ENCODE results near the gene RPTOR.
A peak's percentile ranks its signal among the peaks of the same experiment; 100 is the strongest.

RPTOR gene

GRCh38 chr17:80992948-80993624 lies 448.4 kb downstream of the RPTOR start:
- DNase-seq, result peak; percentile 70

GRCh38 chr17:80995131-80995530 lies 450.5 kb downstream of the RPTOR start:
- no peak for DNase-seq

GRCh38 chr17:80996422-80997305 lies 452.0 kb downstream of the RPTOR start:
- DNase-seq, result no peak

- no peak for DNase-seq
Observed at GRCh38 chr17:80997424-80998117, 452.9 kb downstream of the RPTOR start.

- DNase-seq, result no peak
Observed at GRCh38 chr17:80998118-80998747, 453.6 kb downstream of the RPTOR start.

- DNase-seq, result no peak
Observed at GRCh38 chr17:80998748-80999535, 454.3 kb downstream of the RPTOR start.

- no peak for DNase-seq
Observed at GRCh38 chr17:80999536-81000333, 455.1 kb downstream of the RPTOR start.

- DNase-seq, result no peak
Observed at GRCh38 chr17:81000334-81000630, 455.6 kb downstream of the RPTOR start.

- DNase-seq, result no peak
Observed at GRCh38 chr17:81000631-81001357, 456.2 kb downstream of the RPTOR start.

GRCh38 chr17:81002013-81002384 lies 457.4 kb downstream of the RPTOR start:
- no peak for DNase-seq

- DNase-seq, result no peak
Observed at GRCh38 chr17:81002409-81003361, 458.0 kb downstream of the RPTOR start.

- DNase-seq, result no peak
Observed at GRCh38 chr17:81003711-81004475, 459.3 kb downstream of the RPTOR start.

- DNase-seq, result no peak
Observed at GRCh38 chr17:81006891-81007290, 462.3 kb downstream of the RPTOR start.

GRCh38 chr17:81008140-81008539 lies 463.5 kb downstream of the RPTOR start:
- DNase-seq, result no peak

- DNase-seq, result no peak
Observed at GRCh38 chr17:81009136-81009535, 464.5 kb downstream of the RPTOR start.

GRCh38 chr17:81010935-81011334 lies 466.3 kb downstream of the RPTOR start:
- DNase-seq, result no peak

GRCh38 chr17:81011951-81012350 lies 467.3 kb downstream of the RPTOR start:
- DNase-seq, result no peak

- DNase-seq, result no peak
Observed at GRCh38 chr17:81012574-81013447, 468.2 kb downstream of the RPTOR start.

All from NCI-H82 (cell line).